Brain microvascular endothelial cell (primary cell): ENCODE measurements around the gene OPA1.

Experiments used
- DNase-seq: peaks from one replicate; pipeline ENCODE4 v3.0.0-alpha.2; 2020
- H3K27ac ChIP-seq: fragments of 250-450 bp; sonication (Bioruptor Pico); 2 replicates; pipeline ENCODE4 v1.5.1; 2020; ENCODE audit warnings: mild to moderate bottlenecking, moderate library complexity
- H3K27me3 ChIP-seq: fragments of 250-450 bp; sonication (Bioruptor Pico); replicated peaks from 2 replicates; pipeline ENCODE4 v1.5.1; 2020; ENCODE audit warnings: mild to moderate bottlenecking
- H3K36me3 ChIP-seq: fragments of 250-450 bp; sonication (Bioruptor Pico); replicated peaks from 2 replicates; pipeline ENCODE4 v1.5.1; 2020; ENCODE audit warnings: mild to moderate bottlenecking
- H3K4me3 ChIP-seq: 2 replicates; pipeline ENCODE4 v1.5.1; 2011; ENCODE audit warnings: low read depth, mild to moderate bottlenecking, control low read depth, low read length, moderate library complexity
- CTCF ChIP-seq: IDR thresholded peaks from 2 replicates; pipeline ENCODE4 v1.5.1; 2011; ENCODE audit warnings: low read depth, mild to moderate bottlenecking, moderate library complexity, low read length, control low read depth, inconsistent platforms; ENCODE audit errors: missing control alignments
- in situ Hi-C: cut with HindIII; loops from 2 replicates; pipeline ENCODE4 v1.10.0; 2017; ENCODE audit warnings: low sequenced_read_pairs, low pct_ligation_motif_present

Gene OPA1

GRCh38 chr3:193744048-193744821 is 151.2 kb downstream of the OPA1 start:
- Histone ChIP-seq H3K4me3 (no peak overlapping the region), H3K27me3 (peaks cover 9% of the 10 kb centered on the region), H3K36me3 (no peaks in the 10 kb centered on the region), H3K27ac (no peak overlapping the region)
- no peak for TF ChIP-seq CTCF
- DNase-seq = no peak
- in situ Hi-C loops = no loop called here

- Histone ChIP-seq H3K27me3 (peaks cover 9% of the 10 kb centered on the region), H3K27ac (no peak overlapping the region), H3K4me3 (no peak overlapping the region), H3K36me3 (no peaks in the 10 kb centered on the region)
- in situ Hi-C loops = no loop called here
- no peak for TF ChIP-seq CTCF
- no peak for DNase-seq
These were observed 152.0 kb downstream of the OPA1 start for GRCh38 chr3:193744822-193745684.

GRCh38 chr3:193746832-193747231 is 153.8 kb downstream of the OPA1 start:
- DNase-seq = no peak
- no peak overlapping the region for H3K4me3 ChIP-seq
- no peak for TF ChIP-seq CTCF
- in situ Hi-C loops = no loop called here
- H3K36me3 ChIP-seq = no peaks in the 10 kb centered on the region
- H3K27me3 ChIP-seq = peaks cover 9% of the 10 kb centered on the region
- no peak overlapping the region for H3K27ac ChIP-seq
